ENCODE measurements around the gene FYN. TPM values are rescaled to one million over a fixed set of nuclear protein-coding genes. Genes with fewer than 3 reads are reported as not detected.

Gene FYN
- total RNA-seq, 2 donors from 2014 or later = 11.3 to 21.5 TPM

DNA sequence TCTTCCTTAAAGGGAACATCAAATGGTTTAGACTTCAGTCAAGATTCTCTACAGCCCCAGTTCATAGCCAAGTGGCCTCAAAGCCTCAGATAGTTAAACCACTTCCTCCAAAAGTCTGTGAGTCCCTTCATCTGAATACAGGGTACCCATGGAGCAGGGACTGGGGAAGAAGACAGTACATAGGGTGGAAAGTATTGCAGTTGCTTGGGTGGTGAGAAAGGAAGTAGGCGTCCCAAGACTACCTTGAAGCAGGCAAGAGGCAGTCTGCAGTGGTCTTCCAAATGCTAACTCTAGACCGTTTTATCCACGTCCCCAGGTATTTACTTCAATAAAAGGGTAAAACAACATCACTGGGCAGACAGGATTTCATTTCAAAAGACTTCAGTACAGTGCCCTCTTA lies 2.0 kb downstream of the FYN start:
- H3K9me3 ChIP-seq = no peaks in the 10 kb centered on the region
- no peak for DNase-seq
- no peak for TF ChIP-seq CTCF (IDR thresholded peaks at IDR 0.05)
- H3K4me1 ChIP-seq = no peaks in the 10 kb centered on the region
- H3K9ac ChIP-seq (ENCODE audit: low read depth in 2 of 2, low read length in 2 of 2) = no peak overlapping the region
- intact Hi-C loops (cut with DNase I) = loop anchor here (10.0 kb wide), 1 partner anchor 156 kb away; no protein-coding TSS in a partner anchor
- H3K27ac ChIP-seq = peak overlapping the region; percentile 37
- no peaks in the 10 kb centered on the region for H3K36me3 ChIP-seq
- peak overlapping the region; percentile 42 for H3K4me3 ChIP-seq
- peaks cover 19% of the 10 kb centered on the region for H3K27me3 ChIP-seq

DNA sequence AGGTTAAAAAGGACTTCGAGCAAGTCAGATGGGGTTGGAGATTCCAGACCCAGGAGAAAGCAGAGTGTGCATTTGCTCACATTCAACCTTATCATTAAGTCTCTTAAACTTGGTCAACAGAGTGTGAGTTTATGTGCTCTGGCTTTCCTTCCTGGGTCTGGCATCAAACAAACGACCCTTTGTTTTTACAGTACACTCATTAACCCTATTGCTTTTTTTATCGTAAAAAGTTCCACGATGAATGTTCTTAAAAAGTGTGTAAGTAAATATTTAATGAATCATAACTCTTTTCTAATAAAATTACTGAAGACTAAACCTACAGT lies 2.5 kb downstream of the FYN start:
- DNase-seq = no peak
- H3K9me3 ChIP-seq = no peaks in the 10 kb centered on the region
- TF ChIP-seq CTCF (IDR thresholded peaks at IDR 0.05) = no peak
- no peaks in the 10 kb centered on the region for H3K36me3 ChIP-seq
- no peaks in the 10 kb centered on the region for H3K4me1 ChIP-seq
- H3K27ac ChIP-seq = peak overlapping the region; percentile 37
- intact Hi-C loops (cut with DNase I) = loop anchor here (10.0 kb wide), 1 partner anchor 156 kb away; no protein-coding TSS in a partner anchor
- H3K9ac ChIP-seq (ENCODE audit: low read depth in 2 of 2, low read length in 2 of 2) = no peak overlapping the region
- no peak overlapping the region for H3K4me3 ChIP-seq
- H3K27me3 ChIP-seq = peaks cover 19% of the 10 kb centered on the region

- H3K4me3 ChIP-seq = no peak overlapping the region
- intact Hi-C loops (cut with DNase I) = loop anchor here (10.0 kb wide), 1 partner anchor 155 kb away; no protein-coding TSS in a partner anchor
- H3K9ac ChIP-seq (ENCODE audit: low read depth in 2 of 2, low read length in 2 of 2) = no peak overlapping the region
- H3K27me3 ChIP-seq = peaks cover 14% of the 10 kb centered on the region
- H3K9me3 ChIP-seq = no peaks in the 10 kb centered on the region
- DNase-seq = no peak
- H3K4me1 ChIP-seq = no peaks in the 10 kb centered on the region
- TF ChIP-seq CTCF (IDR thresholded peaks at IDR 0.05) = no peak
- H3K36me3 ChIP-seq = no peaks in the 10 kb centered on the region
- H3K27ac ChIP-seq = no peak overlapping the region
These were observed 3.1 kb downstream of the FYN start for GRCh38 chr6:111870051-111870741.

DNA sequence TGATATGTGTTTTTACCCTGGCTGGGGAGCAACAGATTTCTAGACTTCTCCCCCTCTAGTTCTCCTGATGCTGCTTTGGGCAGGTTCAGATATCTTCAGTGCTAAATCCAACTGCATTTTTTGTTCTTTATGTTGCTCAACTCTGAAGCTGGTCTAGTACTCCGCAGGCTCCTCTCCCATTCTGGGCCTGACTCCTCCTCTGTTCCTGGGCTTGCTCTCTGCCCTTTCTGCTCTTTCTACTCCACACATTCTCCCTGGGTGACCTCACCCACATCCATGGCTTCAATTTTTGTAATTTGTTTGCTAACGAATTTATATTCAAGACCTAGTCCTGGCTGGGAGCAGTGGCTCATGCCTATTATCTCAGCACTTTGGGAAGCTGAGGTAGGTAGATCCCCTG lies 6.4 kb downstream of the FYN start:
- intact Hi-C loops (cut with DNase I) = no loop called here
- no peak for TF ChIP-seq CTCF (IDR thresholded peaks at IDR 0.05)
- Histone ChIP-seq H3K36me3 (no peaks in the 10 kb centered on the region), H3K9me3 (no peaks in the 10 kb centered on the region), H3K4me3 (no peak overlapping the region), H3K27ac (no peak overlapping the region), H3K9ac (ENCODE audit: low read depth in 2 of 2, low read length in 2 of 2) (no peak overlapping the region), H3K27me3 (peaks cover under 1% of the 10 kb centered on the region), H3K4me1 (no peaks in the 10 kb centered on the region)
- DNase-seq = no peak

- DNase-seq = no peak
- Histone ChIP-seq H3K4me1 (no peaks in the 10 kb centered on the region), H3K36me3 (no peaks in the 10 kb centered on the region), H3K27me3 (no peaks in the 10 kb centered on the region), H3K27ac (no peak overlapping the region), H3K9ac (ENCODE audit: low read depth in 2 of 2, low read length in 2 of 2) (no peak overlapping the region), H3K4me3 (no peak overlapping the region), H3K9me3 (no peaks in the 10 kb centered on the region)
- TF ChIP-seq CTCF (IDR thresholded peaks at IDR 0.05) = no peak
- intact Hi-C loops (cut with DNase I) = no loop called here
These were observed 7.2 kb downstream of the FYN start for GRCh38 chr6:111865909-111866546.
